ENCODE data around the gene METTL24. TPM values are rescaled to one million over a fixed set of nuclear protein-coding genes. Genes with fewer than 3 reads are reported as not detected.

The METTL24 gene
- total RNA-seq, 4 donors from 2014 or later: 16.9 to 32.8 (median 23.5) TPM

DNA sequence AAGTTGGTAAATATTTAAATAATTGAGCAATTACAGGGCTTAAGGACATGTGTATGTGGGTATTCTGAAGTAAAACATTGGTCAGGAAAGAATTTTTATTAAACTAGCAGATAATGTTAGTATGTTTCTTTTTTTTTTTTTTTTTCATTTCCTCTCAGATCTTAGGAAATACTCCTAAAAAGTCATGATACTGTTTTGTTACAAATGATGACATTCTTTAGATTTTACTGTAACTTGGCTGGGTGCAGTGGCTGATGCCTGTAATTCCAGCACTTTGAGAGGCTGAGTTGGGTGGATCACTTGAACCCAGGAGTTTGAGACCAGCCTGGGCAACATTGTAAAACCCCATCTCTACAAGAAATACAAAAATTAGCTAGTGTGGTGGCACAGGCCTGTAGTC is 136.4 kb downstream of the METTL24 start:
- no peak for DNase-seq (ENCODE audit: extremely low spot score)
- Histone ChIP-seq H3K27ac (replicated peaks in 1 of 4) (no peak overlapping the region), H3K27me3 (no peaks in the 10 kb centered on the region), H3K4me3 (no peak overlapping the region), H3K4me1 (no peaks in the 10 kb centered on the region), H3K9me3 (no peaks in the 10 kb centered on the region), H3K36me3 (peaks cover 30 to 79% (median 54%) of the 10 kb centered on the region in 4 donors)
- no peak for TF ChIP-seq CTCF (IDR thresholded peaks at IDR 0.05)
- no peak for TF ChIP-seq POLR2A (IDR thresholded peaks at IDR 0.05; ENCODE audit: low read depth)
- TF ChIP-seq POLR2AphosphoS5 (IDR thresholded peaks at IDR 0.05): no peak
- TF ChIP-seq EP300 (IDR thresholded peaks at IDR 0.05): no peak
- intact Hi-C loops (cut with DNase I): no loop called here

DNA sequence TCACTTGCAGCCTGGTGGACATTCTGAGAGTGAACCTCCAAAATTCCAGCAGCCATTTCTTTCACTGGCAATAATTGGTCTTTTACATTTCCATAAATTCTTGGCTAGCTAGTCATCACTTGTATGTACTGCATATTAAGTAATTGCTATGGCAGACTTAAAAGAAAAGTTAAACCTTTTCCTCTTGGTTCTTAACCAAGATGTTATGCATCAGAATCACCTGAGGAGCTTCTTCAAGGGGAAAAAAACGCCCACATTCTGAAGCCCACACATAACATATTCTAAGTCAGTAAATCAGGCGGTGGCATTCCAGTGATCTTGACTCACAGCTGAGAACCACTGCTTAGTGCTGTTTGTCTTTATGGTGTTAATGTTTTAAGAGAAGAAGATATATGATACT is 140.9 kb downstream of the METTL24 start:
- TF ChIP-seq CTCF (IDR thresholded peaks at IDR 0.05): no peak
- TF ChIP-seq POLR2A (IDR thresholded peaks at IDR 0.05; ENCODE audit: low read depth): no peak
- no peak for TF ChIP-seq EP300 (IDR thresholded peaks at IDR 0.05)
- TF ChIP-seq POLR2AphosphoS5 (IDR thresholded peaks at IDR 0.05): no peak
- whole genome bisulfite sequencing: 90% methylated on average over 2 of the region's 2 CpGs
- H3K36me3 ChIP-seq: peaks cover 45 to 99% (median 76%) of the 10 kb centered on the region in 4 donors
- H3K27ac ChIP-seq (replicated peaks in 1 of 4): no peak overlapping the region
- no peaks in the 10 kb centered on the region for H3K27me3 ChIP-seq
- no peak for DNase-seq (ENCODE audit: extremely low spot score)
- H3K9me3 ChIP-seq: no peaks in the 10 kb centered on the region
- H3K4me3 ChIP-seq: no peak overlapping the region
- H3K4me1 ChIP-seq: no peaks in the 10 kb centered on the region
- intact Hi-C loops (cut with DNase I): no loop called here

DNA sequence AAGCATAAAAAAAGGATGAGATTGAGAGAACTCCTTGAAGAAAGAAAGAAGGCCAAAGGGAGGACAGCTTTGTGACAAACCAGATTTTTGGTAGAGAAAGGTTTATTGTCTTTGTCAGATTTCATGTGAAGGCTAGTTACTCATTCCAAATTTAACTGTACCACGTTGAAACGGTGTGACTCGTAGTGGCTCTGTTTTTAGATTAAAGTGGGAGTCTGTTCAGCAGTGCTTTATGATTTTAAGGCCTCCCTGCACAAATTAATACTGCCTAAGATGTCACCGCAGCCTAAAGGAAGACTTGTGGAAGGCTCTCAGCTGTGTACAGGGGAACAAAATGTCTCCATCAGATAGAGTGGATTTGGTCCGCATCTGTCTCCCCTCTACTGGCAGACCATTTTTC is 142.0 kb downstream of the METTL24 start:
- WGBS: 88% methylated on average over 5 of the region's 5 CpGs
- Histone ChIP-seq H3K27me3 (no peaks in the 10 kb centered on the region), H3K9me3 (no peaks in the 10 kb centered on the region), H3K27ac (replicated peaks in 1 of 4) (no peak overlapping the region), H3K4me3 (no peak overlapping the region), H3K36me3 (peaks cover 47 to 100% (median 79%) of the 10 kb centered on the region in 4 donors), H3K4me1 (no peaks in the 10 kb centered on the region)
- intact Hi-C loops (cut with DNase I): no loop called here
- DNase-seq (ENCODE audit: extremely low spot score): no peak
- TF ChIP-seq CTCF (IDR thresholded peaks at IDR 0.05) (no peak), POLR2A (IDR thresholded peaks at IDR 0.05; ENCODE audit: low read depth) (no peak), POLR2AphosphoS5 (IDR thresholded peaks at IDR 0.05) (no peak)

DNA sequence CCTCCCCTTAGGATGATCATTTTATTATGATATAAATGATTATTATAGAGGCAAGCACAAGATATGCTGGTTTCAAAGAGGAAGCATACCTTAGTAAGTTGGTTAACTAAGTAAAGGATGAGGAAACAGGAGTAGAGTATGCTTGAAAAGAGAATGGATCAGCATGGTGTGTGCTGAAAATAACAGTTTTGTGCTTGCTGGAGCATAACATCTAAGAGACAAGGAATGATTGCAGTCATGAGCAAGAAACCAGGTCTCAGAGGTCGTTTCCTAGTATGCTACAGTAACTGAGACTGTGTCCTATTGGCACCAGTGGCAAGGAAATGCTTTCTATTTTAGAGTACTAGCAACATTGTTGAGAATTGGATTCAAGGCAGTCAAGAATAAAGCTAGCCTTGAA is 143.8 kb downstream of the METTL24 start:
- DNase-seq (ENCODE audit: extremely low spot score): no peak
- Histone ChIP-seq H3K27me3 (no peaks in the 10 kb centered on the region), H3K4me1 (no peaks in the 10 kb centered on the region), H3K36me3 (peaks cover 33 to 100% (median 69%) of the 10 kb centered on the region in 4 donors), H3K9me3 (no peaks in the 10 kb centered on the region), H3K27ac (replicated peaks in 1 of 4) (no peak overlapping the region), H3K4me3 (no peak overlapping the region)
- TF ChIP-seq EP300 (IDR thresholded peaks at IDR 0.05): no peak
- TF ChIP-seq CTCF (IDR thresholded peaks at IDR 0.05): no peak
- TF ChIP-seq POLR2A (IDR thresholded peaks at IDR 0.05; ENCODE audit: low read depth): no peak
- no peak for TF ChIP-seq POLR2AphosphoS5 (IDR thresholded peaks at IDR 0.05)
- intact Hi-C loops (cut with DNase I): no loop called here
- WGBS: 79% methylated on average over 1 of the region's 1 CpG

DNA sequence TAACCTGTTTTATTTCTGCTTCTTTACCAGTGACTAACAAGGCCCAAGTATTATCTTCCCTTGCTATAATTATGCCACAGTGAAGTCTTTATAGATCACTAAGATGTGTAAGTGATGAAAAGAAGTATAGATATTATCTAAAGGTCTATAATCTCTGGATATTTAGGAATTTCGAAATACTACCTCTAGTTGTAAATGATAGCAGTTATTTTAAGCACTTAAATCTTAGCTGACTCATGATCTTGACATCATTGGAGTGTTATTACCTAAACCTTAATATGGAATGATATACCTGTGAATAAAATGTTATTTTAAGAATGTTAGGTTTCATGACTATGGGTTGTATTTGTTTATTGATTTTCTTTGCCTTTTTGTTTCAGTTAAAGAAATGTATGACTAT is 146.4 kb downstream of the METTL24 start:
- Histone ChIP-seq H3K27me3 (no peaks in the 10 kb centered on the region), H3K4me3 (no peak overlapping the region), H3K27ac (replicated peaks in 1 of 4) (no peak overlapping the region), H3K4me1 (no peaks in the 10 kb centered on the region), H3K9me3 (no peaks in the 10 kb centered on the region), H3K36me3 (peaks cover 18 to 89% (median 59%) of the 10 kb centered on the region in 4 donors)
- intact Hi-C loops (cut with DNase I): no loop called here
- DNase-seq (ENCODE audit: extremely low spot score): no peak
- TF ChIP-seq POLR2A (IDR thresholded peaks at IDR 0.05; ENCODE audit: low read depth) (no peak), POLR2AphosphoS5 (IDR thresholded peaks at IDR 0.05) (no peak), EP300 (IDR thresholded peaks at IDR 0.05) (no peak), CTCF (IDR thresholded peaks at IDR 0.05) (no peak)
- WGBS: 97% methylated on average over 1 of the region's 1 CpG

Measured in esophagus muscularis mucosa (tissue), 4 donors.